ENCODE results near the gene TRMT11.
"Not testable (repeated sequence)": the region's sequence is repeated elsewhere in the genome, so short reads cannot be mapped to it uniquely, and the experiment has no call there.

The TRMT11 gene

GRCh38 chr6:125956506-125957390 is 29.6 kb upstream of the TRMT11 start, which contains the start of gene HINT3:
Gene HINT3, plus strand, starts transcription at chr6:125956770. Its CDS starts 208 bp downstream, at chr6:125956978.
- DNase-seq (ENCODE audit: low read depth in 1 of 2, low spot score in 1 of 2), result peak; percentile 95 to 97

DNA sequence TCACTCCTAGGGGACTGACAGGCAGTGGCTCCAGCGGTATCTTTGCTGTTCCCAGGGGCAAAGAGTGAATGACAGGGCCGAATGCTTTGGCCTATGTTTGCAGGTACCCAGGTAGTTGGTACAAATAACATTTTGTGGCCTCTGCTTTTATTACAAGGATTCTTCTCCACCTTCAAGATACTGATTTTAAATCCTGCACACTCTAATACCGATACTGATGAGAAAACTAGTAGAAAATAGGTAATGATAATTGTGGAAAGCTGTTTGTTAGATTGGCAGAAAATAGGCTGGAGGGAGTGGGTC is 29.0 kb upstream of the TRMT11 start:
- DNase-seq (ENCODE audit: low read depth in 1 of 2, low spot score in 1 of 2), result no peak

- no peak for DNase-seq (ENCODE audit: low read depth in 1 of 2, low spot score in 1 of 2)
Observed at GRCh38 chr6:125957845-125958244, 28.5 kb upstream of the TRMT11 start.

GRCh38 chr6:125959041-125959440 is 27.3 kb upstream of the TRMT11 start:
- no peak for DNase-seq (ENCODE audit: low read depth in 1 of 2, low spot score in 1 of 2)

GRCh38 chr6:125961117-125961516 is 25.2 kb upstream of the TRMT11 start:
- DNase-seq (ENCODE audit: low read depth in 1 of 2, low spot score in 1 of 2), result no peak

- no peak for DNase-seq (ENCODE audit: low read depth in 1 of 2, low spot score in 1 of 2)
Observed at GRCh38 chr6:125962900-125963497, 23.3 kb upstream of the TRMT11 start.

DNA sequence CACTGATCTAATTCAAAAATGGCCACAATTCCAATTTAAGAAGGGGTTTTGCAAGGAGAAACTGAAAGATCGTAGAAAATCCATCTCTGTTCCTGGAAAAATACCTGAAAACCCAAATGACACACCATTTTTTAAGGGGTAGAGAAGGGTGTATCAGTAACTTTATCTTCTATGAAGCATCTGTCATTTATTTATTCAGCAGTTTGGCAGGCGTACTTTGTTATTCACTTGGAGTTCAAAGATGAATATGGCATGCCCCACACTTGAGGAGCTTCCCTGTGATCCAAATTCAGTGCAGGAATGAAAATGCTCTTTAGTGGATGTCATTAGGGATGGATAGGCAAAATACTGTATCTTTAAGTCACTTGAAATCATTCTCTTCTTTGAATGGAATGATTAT is 22.5 kb upstream of the TRMT11 start:
- no peak for DNase-seq (ENCODE audit: low read depth in 1 of 2, low spot score in 1 of 2)

GRCh38 chr6:125966569-125966968 is 19.8 kb upstream of the TRMT11 start:
- no peak for DNase-seq (ENCODE audit: low read depth in 1 of 2, low spot score in 1 of 2)

DNA sequence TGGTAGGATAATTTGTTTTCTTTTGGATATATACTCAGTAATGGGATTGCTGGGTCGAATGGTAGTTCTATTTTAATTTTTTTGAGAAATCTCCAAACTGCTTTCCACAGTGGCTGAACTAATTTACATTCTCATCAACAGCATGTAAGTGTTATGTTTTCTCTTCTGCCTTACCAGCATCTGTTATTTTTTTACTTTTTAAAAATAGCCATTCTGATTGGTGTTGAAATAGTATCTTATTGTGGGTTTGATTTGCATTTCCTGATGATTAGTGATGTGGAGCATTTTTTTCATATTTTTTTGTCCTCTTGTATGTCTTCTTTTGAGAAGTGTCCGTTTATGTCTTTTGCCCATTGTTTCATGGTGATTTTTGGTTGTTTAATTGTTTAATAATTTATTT is 17.8 kb upstream of the TRMT11 start:
- DNase-seq (ENCODE audit: low read depth in 1 of 2, low spot score in 1 of 2), result no peak

DNA sequence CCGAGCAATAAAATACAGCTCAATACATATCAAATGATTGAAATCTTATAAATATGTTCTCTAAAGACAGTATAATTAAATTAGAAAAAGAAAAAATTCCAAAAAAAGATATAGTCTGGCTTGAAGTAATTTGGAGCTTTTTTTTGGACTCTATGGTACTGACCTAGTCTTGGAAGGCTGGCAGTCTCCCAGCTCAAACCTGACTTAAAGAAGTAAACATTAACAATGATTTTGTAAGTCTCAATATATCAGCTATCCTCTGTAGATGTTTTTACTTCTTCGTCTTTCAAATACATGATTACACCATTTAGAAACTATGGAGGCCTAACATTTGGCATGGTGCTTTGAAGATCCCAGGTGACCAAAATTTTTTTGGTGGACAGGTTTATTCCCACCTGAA is 15.6 kb upstream of the TRMT11 start:
- DNase-seq (ENCODE audit: low read depth in 1 of 2, low spot score in 1 of 2), result no peak

DNA sequence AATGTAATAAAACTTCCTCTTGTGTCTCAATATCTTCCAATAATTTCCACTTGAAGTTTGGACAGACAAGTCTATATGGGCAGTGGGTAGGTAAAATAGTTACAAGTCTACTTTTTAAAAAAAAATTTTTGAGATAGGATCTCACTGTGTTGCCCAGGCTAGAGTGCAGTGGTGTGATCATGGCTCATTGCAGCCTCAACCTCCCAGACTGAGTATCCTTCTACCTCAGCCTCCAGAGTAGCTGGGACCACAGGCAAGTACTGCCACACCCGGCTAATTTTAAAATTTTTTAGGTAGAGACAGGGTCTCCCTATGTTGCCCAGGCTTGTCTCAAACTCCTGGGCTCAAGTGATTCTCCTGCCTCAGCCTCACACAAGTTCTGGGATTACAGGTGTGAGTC is 13.9 kb upstream of the TRMT11 start:
- DNase-seq (ENCODE audit: low read depth in 1 of 2, low spot score in 1 of 2), result not testable (repeated sequence)

DNA sequence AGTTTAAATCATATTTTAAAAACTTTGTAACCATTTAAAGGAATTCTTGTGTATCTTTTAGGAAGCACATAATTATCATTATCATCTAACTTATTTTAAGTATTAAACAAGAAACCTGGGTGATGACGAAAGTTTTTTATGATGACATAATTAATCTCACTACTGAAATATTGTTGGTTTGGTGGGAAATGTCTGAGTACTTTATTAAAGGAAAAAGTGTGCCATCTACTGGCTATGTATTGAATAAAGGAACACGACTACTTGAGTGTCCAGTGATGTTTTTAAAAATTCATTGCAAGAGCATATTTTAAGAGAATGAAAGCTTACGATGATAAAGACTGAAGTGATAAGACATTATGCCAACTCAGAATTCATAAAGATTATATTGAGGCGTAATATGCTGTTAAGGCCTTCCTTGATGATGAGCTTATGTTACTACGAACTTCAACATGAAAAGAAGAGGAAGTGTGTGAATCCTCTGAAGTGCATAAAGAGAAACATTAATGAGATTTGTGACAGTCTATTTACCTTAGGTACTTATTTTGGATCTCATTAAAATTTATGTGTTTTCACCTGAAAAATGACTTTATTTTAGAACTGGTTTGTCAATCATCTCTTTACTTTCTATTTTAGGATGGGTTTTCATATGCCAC is 12.0 kb upstream of the TRMT11 start:
- DNase-seq (ENCODE audit: low read depth in 1 of 2, low spot score in 1 of 2), result no peak

GRCh38 chr6:125979101-125979500 is 7.2 kb upstream of the TRMT11 start:
- DNase-seq (ENCODE audit: low read depth in 1 of 2, low spot score in 1 of 2), result no peak

DNA sequence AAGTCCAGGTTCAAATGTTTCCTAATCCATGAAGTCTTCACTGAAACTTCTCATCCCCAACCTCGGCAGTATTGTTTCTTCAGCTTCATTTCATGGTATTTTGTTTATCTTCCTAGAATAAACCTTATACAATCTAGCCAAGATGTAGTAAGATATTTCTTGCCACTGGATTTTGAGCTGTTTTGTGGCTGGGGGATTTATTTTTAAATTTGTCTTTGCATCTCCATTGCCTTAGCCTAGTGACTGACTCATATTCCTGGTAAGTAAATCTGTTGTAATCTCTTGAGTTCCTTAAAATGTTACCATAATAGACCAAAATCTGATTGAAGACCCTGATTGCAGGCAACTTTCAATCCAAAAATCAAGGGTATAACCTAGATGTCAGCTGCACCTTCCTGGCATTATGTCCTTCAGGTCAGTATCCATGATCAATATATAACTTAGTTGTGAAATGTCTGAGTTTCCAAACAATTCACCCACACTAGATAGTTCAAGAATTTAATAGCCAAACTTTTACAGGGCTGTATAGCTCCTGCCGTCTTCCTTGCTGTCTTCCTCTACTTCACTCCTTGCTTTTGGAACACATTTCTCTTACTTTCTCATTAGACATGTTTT is 4.7 kb upstream of the TRMT11 start:
- no peak for DNase-seq (ENCODE audit: low read depth in 1 of 2, low spot score in 1 of 2)

- no peak for DNase-seq (ENCODE audit: low read depth in 1 of 2, low spot score in 1 of 2)
Observed at GRCh38 chr6:125983246-125983945, 2.9 kb upstream of the TRMT11 start.

DNA sequence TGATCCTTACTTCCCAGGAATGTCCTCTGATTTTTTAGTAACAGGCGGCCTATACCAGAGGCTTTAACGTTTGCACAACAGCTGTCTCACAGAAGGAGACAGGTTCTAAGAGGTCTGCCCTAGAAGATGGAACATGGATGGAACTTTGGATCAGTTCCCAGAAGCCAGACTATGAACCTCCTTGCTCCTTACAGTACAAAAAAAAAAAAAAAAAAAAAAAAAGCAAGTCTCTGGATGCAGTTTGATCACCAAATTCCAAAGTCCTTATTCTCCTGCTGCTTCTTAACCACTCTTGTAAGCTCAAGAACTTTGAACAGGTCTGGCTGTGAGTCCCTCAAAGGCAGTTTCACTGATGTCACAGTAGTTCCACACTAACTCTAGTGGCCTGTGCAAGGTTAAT is 2.0 kb upstream of the TRMT11 start:
- DNase-seq (ENCODE audit: low read depth in 1 of 2, low spot score in 1 of 2), result no peak

GRCh38 chr6:125985522-125985921 is 818 bp upstream of the TRMT11 start:
- no peak for DNase-seq (ENCODE audit: low read depth in 1 of 2, low spot score in 1 of 2)

DNA sequence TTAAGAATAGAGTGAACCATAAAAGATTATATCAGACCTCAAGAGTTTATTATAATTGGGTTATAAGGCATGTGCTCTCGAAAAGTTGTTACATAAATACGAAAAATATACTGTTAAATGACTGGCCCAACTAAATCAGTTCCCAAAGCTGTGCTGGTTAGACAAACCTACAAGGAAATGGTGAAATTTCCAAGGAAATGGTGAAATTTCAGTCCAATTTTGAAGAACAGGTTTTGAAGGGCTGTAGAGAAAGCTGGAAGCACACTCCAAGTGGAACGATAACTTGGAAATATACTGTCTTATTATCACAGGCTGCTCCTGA is 400 bp upstream of the TRMT11 start:
- no peak for DNase-seq (ENCODE audit: low read depth in 1 of 2, low spot score in 1 of 2)

DNA sequence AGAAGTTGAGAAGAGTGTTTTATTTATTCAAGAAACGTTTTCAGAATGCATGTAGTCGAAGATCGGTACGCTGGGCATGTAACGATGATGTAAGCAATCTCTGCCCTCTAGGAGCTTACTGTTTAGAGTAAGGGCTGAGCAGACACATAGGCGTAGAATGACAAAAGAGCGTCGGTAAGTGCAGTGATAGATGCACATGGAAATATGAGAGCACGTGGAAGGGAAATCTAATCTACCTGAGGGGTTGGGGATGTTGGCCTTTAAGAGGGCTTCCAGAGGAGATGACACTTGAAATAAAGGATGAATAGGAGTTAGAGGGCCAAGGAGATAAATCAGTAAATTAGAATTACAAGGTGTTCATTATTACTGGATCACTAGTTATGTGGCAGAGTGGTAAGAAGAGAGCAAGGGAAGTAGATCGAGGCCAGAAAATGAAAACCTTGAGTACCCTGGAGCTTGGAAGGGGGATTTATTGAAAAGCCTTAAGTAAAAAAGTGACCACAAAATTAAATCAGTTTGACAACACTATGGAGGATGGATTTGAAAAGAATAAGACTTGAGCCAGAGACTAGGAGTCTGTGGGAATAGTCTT is 782 bp downstream of the TRMT11 start:
- no peak for DNase-seq (ENCODE audit: low read depth in 1 of 2, low spot score in 1 of 2)

DNA sequence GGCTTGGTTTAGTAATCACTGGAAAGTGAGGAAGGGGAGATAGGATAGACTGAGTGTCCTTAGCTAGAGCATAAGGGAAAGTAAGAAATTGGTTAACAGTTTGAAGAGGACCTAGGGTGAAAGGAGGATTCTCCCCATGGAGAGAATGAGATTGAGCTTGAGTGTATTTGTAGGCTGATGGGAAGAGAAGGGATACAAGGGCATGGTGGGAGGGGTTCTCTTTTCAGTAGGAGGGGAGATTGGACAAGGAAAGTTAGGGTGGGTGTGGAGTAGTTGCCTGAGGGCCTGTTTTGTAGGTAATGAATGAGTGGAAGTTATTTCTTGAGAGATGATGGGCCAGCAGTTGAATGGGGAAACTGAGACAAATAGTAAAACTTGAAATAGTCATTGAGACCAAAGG is 1.9 kb downstream of the TRMT11 start:
- DNase-seq (ENCODE audit: low read depth in 1 of 2, low spot score in 1 of 2), result no peak

- DNase-seq (ENCODE audit: low read depth in 1 of 2, low spot score in 1 of 2), result no peak
Observed at GRCh38 chr6:125989631-125990030, 3.3 kb downstream of the TRMT11 start.

Measured in activated T-helper 1 cell treated with anti-CD3 and anti-CD28 coated beads, Interleukin-2, amount 50 U/mL, for 16 hours (primary cell).